ENCODE results near the gene PROK1. TPM values are rescaled to one million over a fixed set of nuclear protein-coding genes. Genes with fewer than 3 reads are reported as not detected.

The PROK1 gene
- total RNA-seq, 2 experiments from 2014 or later, result not detected

- no peaks in the 10 kb centered on the region for H3K27me3 ChIP-seq (ENCODE audit: control insufficient read depth in 1 of 2, insufficient read depth in 2 of 2, low read length in 2 of 2)
- no peak for TF ChIP-seq CTCF (IDR thresholded peaks at IDR 0.05)
- intact Hi-C loops (cut with DNase I, micrococcal nuclease), result loop anchor here in 1 of 2 experiments (10.0 kb wide), 1 partner anchor 288 kb away; no protein-coding TSS in a partner anchor
Observed at GRCh38 chr1:110492573-110492972, 41.6 kb downstream of the PROK1 start.

GRCh38 chr1:110493059-110493699, 42.2 kb downstream of the PROK1 start:
- no peak overlapping the region for H3K4me3 Mint-ChIP-seq
- H3K4me1 Mint-ChIP-seq (ENCODE audit: low read depth), result no peaks in the 10 kb centered on the region
- ChIA-PET POLR2A (no interaction called here), CTCF (no interaction called here)
- H3K27ac Mint-ChIP-seq, result no peak overlapping the region
- DNase-seq (no peak), ATAC-seq (ENCODE audit: poor library complexity) (no peak)
- intact Hi-C loops (cut with DNase I, micrococcal nuclease), result loop anchor here in 1 of 2 experiments (10.0 kb wide), 1 partner anchor 288 kb away; no protein-coding TSS in a partner anchor
- TF ChIP-seq CTCF (IDR thresholded peaks at IDR 0.05), result no peak
- Histone ChIP-seq H3K4me1 (ENCODE audit: insufficient read depth, low read length) (no peaks in the 10 kb centered on the region), H3K27ac (ENCODE audit: low read depth in 1 of 2, low read length in 2 of 2) (no peak overlapping the region), H3K9me3 (ENCODE audit: control insufficient read depth in 1 of 2, insufficient read depth in 1 of 2, low read length in 2 of 2) (no peaks in the 10 kb centered on the region), H3K27me3 (ENCODE audit: control insufficient read depth in 1 of 2, insufficient read depth in 2 of 2, low read length in 2 of 2) (no peaks in the 10 kb centered on the region), H3K4me3 (ENCODE audit: low read length) (no peak overlapping the region), H3K36me3 (ENCODE audit: insufficient read depth, low read length) (no peaks in the 10 kb centered on the region)
- H3K36me3 Mint-ChIP-seq (ENCODE audit: low read depth), result no peaks in the 10 kb centered on the region
- no peaks in the 10 kb centered on the region for H3K9me3 Mint-ChIP-seq
- no peaks in the 10 kb centered on the region for H3K27me3 Mint-ChIP-seq

More at GRCh38 chr1:110492573-110492972, 41.6 kb downstream of the PROK1 start:
- Mint-ChIP-seq H3K4me3 (no peak overlapping the region), H3K36me3 (ENCODE audit: low read depth) (no peaks in the 10 kb centered on the region), H3K27ac (no peak overlapping the region), H3K27me3 (no peaks in the 10 kb centered on the region), H3K4me1 (ENCODE audit: low read depth) (no peaks in the 10 kb centered on the region), H3K9me3 (no peaks in the 10 kb centered on the region)
- no peak for ATAC-seq (ENCODE audit: poor library complexity)
- ChIA-PET CTCF (no interaction called here), POLR2A (no interaction called here)
- Histone ChIP-seq H3K36me3 (ENCODE audit: insufficient read depth, low read length) (no peaks in the 10 kb centered on the region), H3K9me3 (ENCODE audit: control insufficient read depth in 1 of 2, insufficient read depth in 1 of 2, low read length in 2 of 2) (no peaks in the 10 kb centered on the region), H3K4me1 (ENCODE audit: insufficient read depth, low read length) (no peaks in the 10 kb centered on the region), H3K4me3 (ENCODE audit: low read length) (no peak overlapping the region), H3K27ac (ENCODE audit: low read depth in 1 of 2, low read length in 2 of 2) (no peak overlapping the region)
- no peak for DNase-seq

- Mint-ChIP-seq H3K27me3 (no peaks in the 10 kb centered on the region), H3K4me3 (no peak overlapping the region), H3K9me3 (no peaks in the 10 kb centered on the region), H3K27ac (no peak overlapping the region), H3K36me3 (ENCODE audit: low read depth) (no peaks in the 10 kb centered on the region), H3K4me1 (ENCODE audit: low read depth) (no peaks in the 10 kb centered on the region)
- no peak overlapping the region for H3K4me3 ChIP-seq (ENCODE audit: low read length)
- no peaks in the 10 kb centered on the region for H3K9me3 ChIP-seq (ENCODE audit: control insufficient read depth in 1 of 2, insufficient read depth in 1 of 2, low read length in 2 of 2)
- DNase-seq (no peak), ATAC-seq (ENCODE audit: poor library complexity) (no peak)
- ChIA-PET CTCF (no interaction called here), POLR2A (no interaction called here)
- no peaks in the 10 kb centered on the region for H3K27me3 ChIP-seq (ENCODE audit: control insufficient read depth in 1 of 2, insufficient read depth in 2 of 2, low read length in 2 of 2)
- H3K27ac ChIP-seq (ENCODE audit: low read depth in 1 of 2, low read length in 2 of 2), result no peak overlapping the region
- no peaks in the 10 kb centered on the region for H3K36me3 ChIP-seq (ENCODE audit: insufficient read depth, low read length)
- intact Hi-C loops (cut with DNase I, micrococcal nuclease), result loop anchor here in 1 of 2 experiments (10.0 kb wide), 1 partner anchor 289 kb away; no protein-coding TSS in a partner anchor
- no peaks in the 10 kb centered on the region for H3K4me1 ChIP-seq (ENCODE audit: insufficient read depth, low read length)
- no peak for TF ChIP-seq CTCF (IDR thresholded peaks at IDR 0.05)
Observed at GRCh38 chr1:110494036-110494435, 43.1 kb downstream of the PROK1 start.

Data from CD4-positive, alpha-beta T cell (primary cell).